ENCODE data around the gene TIAM2. TPM values are rescaled to one million over a fixed set of nuclear protein-coding genes. Genes with fewer than 3 reads are reported as not detected.
"Not testable (repeated sequence)": the region's sequence is repeated elsewhere in the genome, so short reads cannot be mapped to it uniquely, and the experiment has no call there.

The TIAM2 gene
- polyA plus RNA-seq, 5 donors = 15.9 to 24.3 (median 21.1) TPM

DNA sequence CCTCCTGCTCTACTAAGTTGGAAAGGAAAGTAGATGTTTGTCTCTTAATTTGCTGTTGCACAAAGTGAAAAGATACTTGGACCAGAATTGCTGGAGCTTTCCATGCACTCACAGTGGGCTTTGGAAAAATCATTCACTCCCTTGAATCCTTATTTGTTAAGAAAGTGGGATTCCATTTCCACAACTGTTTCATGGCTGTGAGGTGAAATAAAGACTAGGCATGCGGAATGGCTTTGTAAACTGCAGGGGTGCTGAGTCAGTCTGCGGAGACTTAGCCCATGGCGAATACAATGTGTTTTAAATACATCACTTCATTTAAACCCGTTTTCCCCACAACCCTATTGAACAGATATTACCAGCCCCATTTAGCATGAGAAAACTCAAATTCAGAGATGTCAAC, 231.9 kb downstream of the TIAM2 start:
- no peak for DNase-seq

DNA sequence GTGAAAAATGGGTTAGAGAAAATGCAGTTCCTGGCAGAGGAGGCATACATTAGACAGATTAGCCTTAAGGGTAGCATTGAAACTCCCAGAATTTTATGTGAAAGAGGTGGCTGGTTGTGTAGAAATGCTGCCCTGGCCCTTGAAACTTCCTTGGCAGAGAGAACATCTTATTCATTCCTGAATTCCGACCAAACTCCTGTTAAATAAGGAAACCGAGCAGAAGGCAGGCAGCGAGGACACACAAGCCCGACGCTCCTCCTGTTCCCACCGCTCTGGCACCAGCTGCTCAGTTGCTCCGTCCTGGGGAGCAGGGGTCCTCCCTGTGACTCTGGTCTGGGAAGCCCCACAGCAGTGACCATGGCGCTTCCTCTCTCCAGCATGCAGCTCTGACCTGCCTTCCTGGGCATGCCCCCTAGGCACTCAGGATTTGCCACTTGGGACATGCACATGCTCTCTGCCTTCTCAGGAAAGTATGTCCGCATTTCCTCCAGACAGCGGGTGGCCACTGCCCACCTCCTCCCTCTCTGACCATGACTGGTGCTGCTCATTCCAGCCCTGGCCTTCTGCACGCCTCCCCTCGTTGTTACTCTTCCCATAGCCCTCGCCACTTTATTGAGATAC, 233.5 kb downstream of the TIAM2 start:
- DNase-seq = peak; percentile 32 to 44

DNA sequence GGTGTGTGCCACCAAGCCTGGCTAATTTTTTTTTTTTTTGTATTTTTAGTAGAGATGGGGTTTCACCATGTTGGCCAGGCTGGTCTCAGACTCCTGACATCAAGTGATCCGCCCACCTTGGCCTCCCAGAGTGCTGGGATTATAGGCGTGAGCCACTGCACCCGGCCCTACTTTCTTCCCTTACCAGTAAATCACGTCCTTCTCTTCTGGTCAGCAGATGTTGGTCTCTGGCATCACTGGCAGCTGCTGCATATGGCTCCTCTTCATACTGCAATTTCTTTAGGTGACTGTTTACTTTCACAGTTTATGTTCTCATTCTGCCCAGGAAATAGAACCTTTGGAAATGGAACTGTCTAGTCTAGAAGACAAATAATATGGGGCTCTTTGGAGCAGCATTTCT, 235.9 kb downstream of the TIAM2 start:
- DNase-seq = not testable (repeated sequence)

DNA sequence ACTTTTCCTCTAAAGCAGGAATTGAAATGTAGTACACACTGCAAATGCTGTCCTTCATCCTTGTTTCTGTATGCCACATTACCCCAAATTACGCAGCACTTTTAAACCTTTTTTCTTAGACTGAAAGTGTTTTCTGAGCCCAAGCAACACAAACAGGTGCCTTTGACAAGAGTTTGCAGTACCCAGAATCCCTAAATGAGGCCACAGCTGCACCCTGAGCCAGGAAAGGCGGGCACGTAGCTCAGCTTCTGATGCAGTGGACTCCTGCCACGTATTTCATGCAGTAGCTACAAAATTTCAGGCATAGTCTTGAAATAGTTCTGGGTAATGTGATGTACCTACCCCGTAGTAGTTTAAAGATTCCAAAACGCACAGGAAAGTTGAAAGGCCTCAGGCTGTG, 237.7 kb downstream of the TIAM2 start:
- DNase-seq = no peak

DNA sequence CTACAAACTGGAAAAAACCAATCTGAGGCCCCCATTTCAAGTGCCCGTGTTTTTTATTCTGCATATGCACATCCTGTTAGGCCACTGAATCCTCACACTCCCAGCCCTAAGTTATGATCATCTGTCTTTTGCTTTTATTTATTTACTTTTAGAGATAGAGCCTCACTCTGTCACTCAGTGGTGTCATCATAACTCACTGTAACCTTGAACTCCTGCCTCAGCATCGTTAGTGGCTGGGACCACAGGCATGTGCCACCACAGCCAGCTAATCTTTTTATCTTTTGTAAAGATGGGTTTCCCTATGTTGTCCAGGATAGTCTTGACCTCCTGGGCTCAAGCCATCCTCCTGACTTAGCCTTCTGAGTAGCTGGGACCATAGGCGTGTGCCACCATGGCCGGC, 239.1 kb downstream of the TIAM2 start:
- DNase-seq = no peak

DNA sequence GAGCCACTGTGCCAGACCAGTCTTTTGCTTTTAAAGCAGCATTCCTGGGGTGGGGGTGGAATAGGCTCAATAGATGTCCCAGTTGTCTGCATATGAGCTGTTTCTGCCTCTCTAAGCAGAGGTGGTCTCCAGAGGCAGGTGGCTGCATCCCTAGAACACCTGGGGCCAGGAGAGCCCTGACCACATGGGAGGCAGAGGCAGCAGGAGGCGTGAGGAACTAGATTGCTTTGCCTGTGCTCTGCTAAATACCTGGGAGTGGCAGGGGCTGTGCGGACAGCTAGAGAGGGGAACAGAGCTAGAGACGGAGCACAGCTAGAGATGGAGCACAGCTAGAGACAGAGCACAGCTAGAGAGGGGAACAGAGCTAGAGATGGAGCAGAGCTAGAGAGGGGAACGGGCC, 239.6 kb downstream of the TIAM2 start:
- no peak for DNase-seq

DNA sequence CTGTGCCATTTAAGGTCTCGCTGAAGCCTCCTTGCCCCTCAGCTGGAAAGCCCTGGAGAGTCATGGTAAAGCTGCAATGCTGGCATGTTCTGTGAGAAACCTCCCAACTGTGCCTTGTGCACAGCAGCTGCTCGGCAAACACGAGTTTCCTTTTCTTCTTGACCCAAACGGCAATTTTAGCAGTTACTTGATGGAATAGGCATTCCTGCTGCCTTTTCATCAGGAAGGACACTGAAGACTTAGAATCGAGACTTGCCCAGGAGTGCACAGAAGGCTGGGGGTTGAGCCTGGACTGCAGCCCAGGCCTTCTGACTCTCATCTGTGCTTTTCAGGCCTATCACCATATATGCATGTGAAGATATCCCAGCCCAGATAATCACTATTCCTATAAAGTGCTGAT, 240.0 kb downstream of the TIAM2 start:
- no peak for DNase-seq

DNA sequence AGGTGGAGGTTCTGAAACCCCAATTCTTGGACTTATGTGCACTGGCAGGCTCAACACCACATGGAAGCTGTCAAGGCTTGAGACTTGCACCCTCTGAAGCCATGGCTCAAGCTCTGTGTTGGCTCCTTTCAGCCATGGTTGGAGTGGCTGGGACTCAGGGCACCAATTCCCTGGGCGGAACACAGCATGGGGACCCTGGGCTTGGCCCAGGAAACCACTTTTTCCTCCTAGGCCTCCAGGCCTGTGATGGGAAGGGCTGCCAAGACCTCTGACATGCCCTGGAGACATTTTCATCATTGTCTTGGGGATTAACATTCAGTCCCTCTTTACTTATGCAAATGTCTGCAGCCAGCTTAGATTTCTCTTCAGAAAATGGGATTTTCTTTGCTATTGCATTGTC, 242.5 kb downstream of the TIAM2 start:
- no peak for DNase-seq

DNA sequence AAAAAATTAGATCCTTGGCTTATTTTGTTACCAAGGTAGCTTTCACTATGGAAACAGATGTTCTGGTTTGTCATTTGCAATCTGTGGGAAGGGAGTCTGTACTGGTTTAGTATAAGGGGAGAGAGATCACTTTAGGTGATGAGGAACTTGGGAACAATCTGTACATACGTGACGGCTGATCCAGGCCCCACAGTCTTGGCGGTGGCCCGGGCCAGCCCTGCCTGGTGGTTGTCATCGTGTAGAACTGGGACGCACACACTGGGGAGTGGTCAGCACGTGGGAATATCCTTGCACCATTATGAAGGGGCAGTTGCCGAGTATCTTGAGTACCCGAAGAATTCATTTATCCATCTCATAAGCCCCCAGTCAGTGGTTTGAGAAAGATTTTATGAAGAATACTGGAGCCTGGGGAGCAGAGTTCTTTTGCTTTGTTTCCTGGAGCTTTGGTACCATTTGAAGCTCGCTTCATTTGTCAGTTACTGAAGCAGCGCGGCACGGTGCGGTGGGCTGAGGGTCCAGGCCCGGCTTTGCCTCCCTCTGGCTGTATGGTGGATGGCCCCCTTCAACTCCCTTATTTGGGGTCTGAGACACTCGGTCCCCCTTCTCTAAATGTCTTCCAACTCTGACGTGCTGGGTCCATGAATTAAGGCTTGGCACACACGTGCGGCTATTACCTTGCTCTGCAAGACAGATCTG, 245.9 kb downstream of the TIAM2 start:
- DNase-seq = no peak

DNA sequence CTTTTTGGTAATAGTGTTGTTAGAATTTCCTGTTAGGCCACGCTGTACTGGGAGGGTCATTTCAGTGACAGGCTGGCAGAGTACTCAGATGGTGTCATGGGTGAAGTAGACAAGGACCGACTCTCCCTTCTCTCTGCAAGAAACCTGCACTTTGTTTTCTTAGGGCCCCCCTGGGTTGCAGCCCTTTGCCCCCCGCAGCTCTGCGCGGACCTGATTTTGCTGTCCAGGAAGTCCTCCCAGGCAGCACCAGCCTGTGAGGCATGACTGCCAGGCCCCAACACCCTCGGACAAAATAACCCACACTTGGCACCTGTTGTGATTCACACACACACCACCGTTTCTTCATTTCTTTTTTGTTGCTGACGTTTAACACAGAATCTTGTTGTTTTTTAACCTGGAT, 246.9 kb downstream of the TIAM2 start:
- no peak for DNase-seq

DNA sequence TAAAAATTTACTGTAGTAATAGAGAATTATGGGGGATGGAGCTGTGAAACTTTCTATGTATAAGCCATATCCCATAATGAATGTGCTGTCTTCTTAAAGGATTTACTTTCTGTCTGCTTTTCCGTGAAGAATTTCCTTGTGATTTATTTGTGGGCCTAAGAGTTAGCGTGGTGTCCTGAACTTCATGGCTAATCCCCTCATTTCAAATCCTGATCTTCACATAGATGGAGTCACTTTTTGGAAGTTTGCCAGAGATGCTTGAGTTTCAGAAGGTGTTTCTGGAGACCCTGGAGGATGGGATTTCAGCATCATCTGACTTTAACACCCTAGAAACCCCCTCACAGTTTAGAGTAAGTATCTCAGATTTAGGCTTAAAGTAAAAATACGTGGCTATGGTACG, 249.3 kb downstream of the TIAM2 start:
- no peak for DNase-seq

DNA sequence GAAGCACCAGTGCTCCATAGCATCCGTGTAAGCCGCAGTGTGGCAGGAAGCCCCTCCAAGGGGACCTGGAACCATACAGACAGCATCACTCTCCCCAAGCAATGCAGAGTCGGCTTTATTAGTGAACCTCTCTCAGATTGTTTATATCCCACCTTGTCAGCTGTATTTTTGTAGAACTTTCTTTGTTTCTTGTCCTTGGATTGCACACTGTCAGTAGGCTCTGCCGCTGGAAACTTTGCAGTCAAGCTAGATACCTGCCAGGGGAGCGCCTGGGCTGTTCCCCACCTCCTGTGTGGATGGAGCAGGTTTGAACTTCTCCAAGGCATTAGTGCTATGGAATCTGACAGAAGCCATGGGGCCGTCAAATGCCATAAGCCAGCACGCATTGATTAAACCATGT, 250.1 kb downstream of the TIAM2 start:
- no peak for DNase-seq

DNA sequence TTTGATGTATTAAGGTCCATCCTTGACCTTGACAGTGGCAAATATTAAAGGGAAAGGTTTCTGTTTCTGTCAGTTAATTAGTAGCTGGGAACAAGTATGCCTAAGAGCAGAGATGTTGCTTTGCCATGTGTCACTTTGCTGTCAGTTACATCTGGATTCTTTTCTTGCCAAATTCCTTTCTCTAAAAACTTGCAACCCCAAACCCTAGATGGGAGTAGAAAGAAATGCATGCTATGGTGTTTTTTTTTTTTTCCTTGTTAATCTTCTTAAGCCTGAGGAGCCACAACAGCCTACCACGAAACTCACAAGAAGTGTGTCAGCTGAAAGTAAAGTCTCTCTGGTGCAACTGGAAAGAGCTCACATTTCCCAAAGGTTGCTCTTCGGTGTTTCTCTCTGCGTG, 250.7 kb downstream of the TIAM2 start:
- DNase-seq = peak; percentile 55 to 71

DNA sequence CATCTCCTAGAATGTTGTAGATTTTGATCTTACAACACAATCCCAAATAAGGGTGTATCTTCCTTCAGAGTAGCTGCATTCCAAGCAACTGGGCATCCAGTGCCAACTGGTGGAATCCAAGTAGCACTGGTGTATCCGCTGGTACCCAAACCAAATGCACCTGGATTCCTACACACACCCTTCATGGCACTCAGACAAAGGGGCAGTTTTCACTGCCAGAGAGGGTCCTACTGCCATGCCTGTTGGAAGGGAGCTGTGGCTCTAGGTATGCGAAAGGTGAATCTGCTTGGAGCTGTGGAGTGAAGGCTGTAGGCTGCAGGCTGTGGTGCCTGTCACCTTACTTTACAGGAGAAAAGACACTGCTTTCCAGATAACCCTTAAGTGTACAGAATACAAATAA, 251.7 kb downstream of the TIAM2 start:
- no peak for DNase-seq

DNA sequence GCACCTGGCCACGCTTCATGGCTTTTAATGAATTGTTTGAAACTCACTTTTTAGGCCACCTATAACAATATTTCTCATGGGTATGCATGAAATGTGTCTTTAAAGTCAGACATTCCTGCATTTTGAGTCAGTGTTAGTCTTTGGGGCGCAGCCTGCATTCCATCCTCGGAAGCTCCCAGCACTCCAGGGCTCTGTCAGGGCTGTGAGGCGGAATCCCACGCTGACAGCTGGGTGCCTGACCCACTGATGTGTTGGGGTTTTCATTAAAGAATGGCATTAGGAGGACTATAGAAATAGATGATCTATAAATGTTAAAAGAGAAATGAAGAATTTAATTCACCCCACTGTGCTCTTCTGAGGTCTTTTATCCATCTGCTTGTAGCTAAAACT, 252.5 kb downstream of the TIAM2 start:
- no peak for DNase-seq

DNA sequence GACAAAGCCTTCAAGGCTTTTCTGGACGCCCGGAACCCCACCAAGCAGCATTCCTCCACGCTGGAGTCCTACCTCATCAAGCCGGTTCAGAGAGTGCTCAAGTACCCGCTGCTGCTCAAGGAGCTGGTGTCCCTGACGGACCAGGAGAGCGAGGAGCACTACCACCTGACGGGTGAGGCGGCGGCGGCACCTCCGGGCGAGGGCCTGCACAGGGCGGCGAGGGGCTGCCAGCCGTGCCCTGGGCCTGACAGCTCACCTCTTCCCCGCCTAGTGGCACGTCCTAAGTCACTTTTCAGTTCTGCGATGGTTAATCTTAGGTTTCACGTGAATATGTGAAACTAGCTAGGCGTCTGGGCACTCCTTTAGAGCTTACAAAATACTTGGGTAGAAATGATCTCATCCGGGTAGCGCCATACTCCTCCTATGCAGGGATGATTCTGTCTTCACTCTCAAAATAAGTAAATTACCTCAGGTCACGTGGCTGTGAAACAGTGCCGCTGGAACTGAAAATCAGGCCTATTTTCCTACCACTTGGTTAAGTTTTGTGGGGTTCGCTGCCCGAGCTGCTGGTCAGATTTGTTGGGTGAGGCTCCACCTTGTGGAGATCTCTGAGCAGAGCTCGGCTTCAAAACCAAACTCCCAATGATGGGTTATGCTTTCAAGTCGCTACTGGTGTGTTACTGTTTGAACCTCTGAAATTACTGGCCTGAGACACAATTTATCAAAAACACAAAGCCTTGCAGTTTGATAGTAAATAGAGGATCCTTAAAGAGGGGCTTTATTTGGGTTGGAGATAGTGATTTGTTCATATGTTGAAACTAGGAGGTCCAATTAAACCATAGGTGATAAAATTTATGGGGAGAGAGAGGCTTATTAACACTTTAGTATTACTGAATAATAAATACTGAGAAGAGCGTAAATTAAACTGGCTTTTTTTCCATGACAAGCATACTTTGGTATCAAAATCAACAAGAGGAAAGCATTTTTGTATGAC, 253.2 kb downstream of the TIAM2 start:
- peak; percentile 62 to 67 for DNase-seq

DNA sequence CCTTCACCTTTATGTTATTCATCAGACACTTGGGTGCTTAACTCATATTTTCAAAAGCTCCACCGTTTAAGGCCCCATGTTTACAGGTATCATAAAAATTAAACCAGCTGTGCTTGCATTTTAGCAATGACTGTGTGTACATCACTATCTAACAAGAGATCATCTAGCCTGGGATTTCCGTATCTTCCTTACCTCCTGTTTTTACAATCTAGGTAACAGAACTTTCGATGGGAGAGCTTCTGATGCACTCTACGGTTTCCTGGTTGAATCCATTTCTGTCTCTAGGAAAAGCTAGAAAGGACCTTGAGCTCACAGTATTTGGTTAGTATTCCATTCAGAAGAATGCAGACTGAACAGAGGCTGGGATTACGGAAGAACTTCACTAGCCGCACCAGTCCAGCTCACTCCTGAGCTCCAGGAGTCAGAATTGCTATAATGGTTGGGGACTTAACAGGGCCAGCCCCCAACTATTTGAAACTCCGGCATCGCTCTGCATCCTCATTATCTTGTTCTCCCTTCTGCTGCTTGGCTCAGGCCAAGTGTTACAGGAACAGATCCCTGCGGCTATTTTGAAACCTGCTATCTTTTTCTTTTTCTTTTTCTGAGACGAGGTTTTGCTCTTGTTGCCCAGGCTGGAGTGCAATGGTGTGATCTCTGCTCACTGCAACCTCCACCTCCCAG, 255.7 kb downstream of the TIAM2 start:
- no peak for DNase-seq

DNA sequence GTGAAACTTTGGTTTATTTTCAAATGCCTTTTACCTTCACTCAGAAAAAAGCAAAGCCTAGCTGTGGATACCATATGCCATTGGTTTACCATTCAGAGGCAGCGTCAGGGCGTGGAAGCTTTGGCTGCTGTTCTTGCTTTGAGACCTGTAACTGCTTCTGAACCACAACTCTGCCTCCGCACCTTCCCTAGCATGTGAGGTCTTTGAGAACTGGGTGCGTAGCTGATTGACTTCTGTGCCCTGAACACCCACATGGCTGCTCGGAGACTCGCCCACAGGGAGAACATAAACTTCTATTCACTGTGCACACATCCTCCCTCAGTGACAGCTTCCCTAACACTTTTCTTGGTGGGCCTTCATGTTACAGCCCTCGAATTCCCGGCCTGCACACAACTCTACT, 257.5 kb downstream of the TIAM2 start:
- no peak for DNase-seq

DNA sequence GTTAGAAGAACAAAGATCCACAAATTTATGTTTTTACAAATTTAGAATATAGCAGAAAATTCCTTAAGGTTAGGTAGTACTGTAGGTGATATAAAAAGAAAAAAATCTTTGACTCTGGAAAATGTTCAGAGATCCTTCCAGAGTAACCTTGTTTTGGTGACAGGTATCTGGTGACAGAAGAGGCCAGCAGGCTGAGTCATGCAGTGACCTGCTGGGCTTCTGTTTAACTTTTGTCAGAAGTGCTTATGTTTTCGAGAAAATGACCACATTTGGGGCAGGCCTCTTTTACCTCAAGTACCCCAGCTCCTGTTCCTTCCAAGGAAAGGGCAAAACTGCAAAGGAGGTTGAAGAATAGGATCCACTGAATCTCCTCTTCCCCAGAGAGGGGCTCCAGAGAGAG, 258.2 kb downstream of the TIAM2 start:
- DNase-seq = no peak

DNA sequence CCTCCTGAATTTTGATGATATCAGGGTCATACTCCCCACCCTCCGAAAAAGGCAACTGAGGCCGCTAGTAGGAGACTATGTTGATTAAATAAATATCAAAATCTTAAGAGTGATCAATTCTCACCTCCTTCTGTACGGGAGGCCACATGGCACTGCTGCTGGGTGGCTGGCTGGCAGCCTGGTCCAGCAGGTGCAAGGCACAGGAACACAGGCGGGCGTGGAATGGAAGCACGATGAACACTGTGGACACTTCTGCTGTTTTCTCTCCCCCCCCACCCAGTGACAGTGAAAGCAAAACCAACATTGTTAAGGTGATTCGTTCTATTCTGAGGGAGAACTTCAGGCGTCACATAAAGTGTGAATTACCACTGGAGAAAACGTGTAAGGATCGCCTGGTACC, 259.0 kb downstream of the TIAM2 start:
- no peak for DNase-seq

DNA sequence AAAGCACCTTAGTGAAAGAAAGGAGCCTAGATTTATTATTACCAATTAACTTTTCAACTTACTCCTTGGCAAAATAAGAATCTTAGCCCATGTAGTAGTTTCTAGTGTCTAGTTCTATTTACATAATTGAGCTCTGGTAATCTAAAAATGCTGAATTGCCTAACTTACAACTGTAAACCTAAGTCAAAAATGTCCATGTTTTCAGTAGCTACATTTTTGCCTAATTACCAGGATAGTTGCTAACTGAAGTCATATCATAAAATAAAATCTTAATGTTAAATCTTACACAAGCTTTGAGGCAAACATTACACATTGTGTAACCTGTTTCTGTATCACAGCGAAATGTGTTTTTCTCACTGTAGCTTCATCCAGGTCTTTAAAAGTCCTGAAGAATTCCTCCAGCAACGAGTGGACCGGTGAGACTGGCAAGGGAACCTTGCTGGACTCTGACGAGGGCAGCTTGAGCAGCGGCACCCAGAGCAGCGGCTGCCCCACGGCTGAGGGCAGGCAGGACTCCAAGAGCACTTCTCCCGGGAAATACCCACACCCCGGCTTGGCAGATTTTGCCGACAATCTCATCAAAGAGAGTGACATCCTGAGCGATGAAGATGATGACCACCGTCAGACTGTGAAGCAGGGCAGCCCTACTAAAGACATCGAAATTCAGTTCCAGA, 261.1 kb downstream of the TIAM2 start:
- DNase-seq = no peak

DNA sequence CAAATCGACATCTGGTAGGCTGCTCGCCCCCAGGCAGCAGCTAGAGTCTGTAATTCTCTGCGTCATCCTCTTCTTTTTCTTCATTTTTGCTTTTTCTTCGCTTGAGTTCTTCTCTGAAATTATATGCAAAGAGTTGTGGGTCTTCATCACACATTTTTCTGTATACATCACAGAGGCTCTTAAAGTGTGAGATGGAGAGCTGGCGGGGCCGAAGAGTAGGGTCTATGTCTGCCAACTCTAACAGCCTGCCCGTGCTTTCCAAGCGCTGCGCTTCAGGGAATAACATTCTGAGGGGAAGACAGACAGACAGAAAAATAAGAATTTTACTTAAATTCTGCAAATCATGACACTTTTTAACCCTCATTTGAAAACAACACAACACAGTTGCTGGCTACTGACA, 262.7 kb downstream of the TIAM2 start:
- DNase-seq = no peak

Measured in right lung (tissue), 5 donors.